Measurements from ENCODE around the gene TLN1. TPM values are rescaled to one million over a fixed set of nuclear protein-coding genes. Genes with fewer than 3 reads are reported as not detected.

TLN1 gene
- total and polyA plus RNA-seq, 2 donors (not counting 1 experiment from before 2014, with no cell fraction given): 102 to 280 TPM

- Mint-ChIP-seq H3K27ac (peak within 1 kb of the TSS; percentile 96), H3K4me3 (peak within 1 kb of the TSS; percentile 96)
- 0% methylated on average over 63 of the region's 69 CpGs for WGBS (ENCODE audit: insufficient coverage)
Observed at GRCh38 chr9:35748858-35749514, 17.0 kb upstream of the TLN1 start, which contains the start of the genes GBA2 and RGP1. Gene GBA2 (minus strand): TSS chr9:35749228. CDS start chr9:35748704, 524 bp downstream. Gene RGP1 (plus strand): TSS chr9:35749287. CDS start chr9:35749756, 469 bp downstream.

More at GRCh38 chr9:35748858-35749514, 17.0 kb upstream of the TLN1 start, which contains the start of the genes GBA2 and RGP1:
- no peak for TF ChIP-seq EZH2 (IDR thresholded peaks at IDR 0.05; ENCODE audit: borderline replicate concordance, insufficient read depth, low read depth, low read length, poor library complexity, severe bottlenecking)
- TF ChIP-seq, protein P1, sequence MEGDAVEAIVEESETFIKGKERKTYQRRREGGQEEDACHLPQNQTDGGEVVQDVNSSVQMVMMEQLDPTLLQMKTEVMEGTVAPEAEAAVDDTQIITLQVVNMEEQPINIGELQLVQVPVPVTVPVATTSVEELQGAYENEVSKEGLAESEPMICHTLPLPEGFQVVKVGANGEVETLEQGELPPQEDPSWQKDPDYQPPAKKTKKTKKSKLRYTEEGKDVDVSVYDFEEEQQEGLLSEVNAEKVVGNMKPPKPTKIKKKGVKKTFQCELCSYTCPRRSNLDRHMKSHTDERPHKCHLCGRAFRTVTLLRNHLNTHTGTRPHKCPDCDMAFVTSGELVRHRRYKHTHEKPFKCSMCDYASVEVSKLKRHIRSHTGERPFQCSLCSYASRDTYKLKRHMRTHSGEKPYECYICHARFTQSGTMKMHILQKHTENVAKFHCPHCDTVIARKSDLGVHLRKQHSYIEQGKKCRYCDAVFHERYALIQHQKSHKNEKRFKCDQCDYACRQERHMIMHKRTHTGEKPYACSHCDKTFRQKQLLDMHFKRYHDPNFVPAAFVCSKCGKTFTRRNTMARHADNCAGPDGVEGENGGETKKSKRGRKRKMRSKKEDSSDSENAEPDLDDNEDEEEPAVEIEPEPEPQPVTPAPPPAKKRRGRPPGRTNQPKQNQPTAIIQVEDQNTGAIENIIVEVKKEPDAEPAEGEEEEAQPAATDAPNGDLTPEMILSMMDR (IDR thresholded peaks at IDR 0.05): no peak
- peak; percentile 83 for ATAC-seq (ENCODE audit: low read depth)
- Histone ChIP-seq H3K27me3 (replicated peaks in 1 of 4; ENCODE audit: control extremely low read depth in 1 of 4, control insufficient read depth in 3 of 4, insufficient read depth in 4 of 4, low read length in 3 of 4) (no peaks in the 10 kb centered on the region), H3K27ac (ENCODE audit: low read length in 2 of 2) (peak within 1 kb of the TSS; percentile 71 to 77), H3K79me2 (ENCODE audit: control insufficient read depth, insufficient read depth, low read length) (peaks cover 90% of the 10 kb centered on the region), H3K4me1 (ENCODE audit: control insufficient read depth in 2 of 2, insufficient read depth in 2 of 2, low read length in 2 of 2) (peaks cover 37 to 41% of the 10 kb centered on the region in 2 donors), H3K9me3 (ENCODE audit: control extremely low read depth in 1 of 3, control insufficient read depth in 2 of 3, insufficient read depth in 1 of 3, low read length in 2 of 3) (no peaks in the 10 kb centered on the region), H2AFZ (ENCODE audit: insufficient read depth, low read depth, low read length, poor library complexity, severe bottlenecking) (peak within 1 kb of the TSS; percentile 82), H4K20me1 (ENCODE audit: control insufficient read depth, insufficient read depth, low read length, poor library complexity, severe bottlenecking) (peaks cover 42% of the 10 kb centered on the region), H3K9ac (ENCODE audit: low read length) (peak within 1 kb of the TSS; percentile 81), H3K4me3 (ENCODE audit: control extremely low read depth in 1 of 5, extremely low read depth in 1 of 5, insufficient read depth in 1 of 5, low read depth in 2 of 5, low read length in 4 of 5) (peak within 1 kb of the TSS; percentile 73 to 92 (median 84)), H3K4me2 (replicated peaks; ENCODE audit: low read depth, low read length, poor library complexity, severe bottlenecking) (peak within 1 kb of the TSS; percentile 88), H3K36me3 (replicated peaks in 1 of 2; ENCODE audit: control extremely low read depth in 1 of 2, control insufficient read depth in 1 of 2, extremely low read depth in 1 of 2, insufficient read depth in 2 of 2, low read length in 1 of 2) (peaks cover 2 to 45% of the 10 kb centered on the region in 2 experiments)
- ChIA-PET POLR2A (interaction anchor here (0.6 to 2.4 kb wide), 13 partner anchors 8 to 142 kb away, joined by 3 to 29 read pairs (median 3); partner anchors contain the start of genes CCDC107, CREB3, FAM221B and HINT2), CTCF (interaction anchor here (1.0 to 9.4 kb wide), 16 partner anchors 9 to 145 kb away, joined by 3 to 142 read pairs (median 5); partner anchors contain the start of genes ARHGEF39, CCDC107, CREB3 and RMRP)
- no peaks in the 10 kb centered on the region for H3K27me3 Mint-ChIP-seq
- intact Hi-C loops (cut with micrococcal nuclease): loop anchor here (1.0 kb wide), 5 partner anchors 8 to 145 kb away; partner anchors contain the start of genes CREB3, SPAG8 and TLN1
- DNase-seq: peak; percentile 82
- H3K9me3 Mint-ChIP-seq (ENCODE audit: insufficient read depth): no peaks in the 10 kb centered on the region
- H3K4me1 Mint-ChIP-seq: peaks cover 50% of the 10 kb centered on the region
